ENCODE results near the gene PTGER3. TPM values are rescaled to one million over a fixed set of nuclear protein-coding genes. Genes with fewer than 3 reads are reported as not detected.

Gene PTGER3
- total and polyA plus RNA-seq, 2 of the 4 experiments (the other 2 are of a cell fraction) = not detected

DNA sequence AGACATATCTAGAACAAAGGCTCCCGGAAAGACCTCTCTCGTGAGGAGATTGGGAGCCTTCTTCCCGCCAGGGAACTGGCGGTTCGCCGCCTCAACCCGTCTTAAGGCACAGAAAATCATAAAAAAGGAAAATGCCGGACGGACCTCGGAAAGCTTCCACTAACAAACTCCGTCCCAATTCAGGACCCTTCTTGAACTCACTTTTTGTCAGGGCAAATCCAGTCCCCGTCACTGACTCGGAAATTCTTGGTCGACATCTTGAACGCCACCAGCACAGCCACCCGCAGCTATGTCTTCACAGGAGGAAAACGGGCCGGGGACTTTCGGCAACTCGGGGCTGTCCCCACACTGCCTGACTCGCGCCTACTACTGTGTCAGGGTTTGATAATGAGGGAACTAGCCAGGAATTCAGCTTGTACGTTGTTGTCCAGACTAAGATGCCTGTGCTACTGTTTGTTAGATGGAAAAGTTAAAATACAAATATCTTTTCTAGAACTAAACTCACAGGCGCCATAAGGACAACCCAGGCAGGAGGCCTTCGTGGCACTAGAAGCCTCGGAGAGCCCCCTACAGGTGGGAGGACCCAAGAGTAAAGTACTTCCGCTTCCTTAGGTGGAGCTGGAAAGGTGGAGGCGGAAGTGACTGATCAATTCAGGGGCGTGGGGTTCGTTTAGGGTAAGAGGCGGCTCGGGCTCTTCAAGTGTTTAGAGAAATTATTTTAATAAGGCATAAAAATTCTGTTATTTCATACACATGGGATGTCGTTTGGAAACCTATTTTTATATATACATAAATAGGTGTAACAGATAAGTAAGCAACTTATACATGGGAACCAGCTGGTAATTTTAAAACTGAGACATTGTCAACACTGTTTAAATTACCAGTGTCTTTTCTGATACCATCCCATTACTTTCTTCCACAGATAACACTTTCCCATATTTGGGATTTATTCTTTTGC, 33.4 kb upstream of the PTGER3 start, which contains the start of gene ZRANB2 (continued):
- TF ChIP-seq, protein P1, sequence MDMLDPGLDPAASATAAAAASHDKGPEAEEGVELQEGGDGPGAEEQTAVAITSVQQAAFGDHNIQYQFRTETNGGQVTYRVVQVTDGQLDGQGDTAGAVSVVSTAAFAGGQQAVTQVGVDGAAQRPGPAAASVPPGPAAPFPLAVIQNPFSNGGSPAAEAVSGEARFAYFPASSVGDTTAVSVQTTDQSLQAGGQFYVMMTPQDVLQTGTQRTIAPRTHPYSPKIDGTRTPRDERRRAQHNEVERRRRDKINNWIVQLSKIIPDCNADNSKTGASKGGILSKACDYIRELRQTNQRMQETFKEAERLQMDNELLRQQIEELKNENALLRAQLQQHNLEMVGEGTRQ (IDR thresholded peaks at IDR 0.05; ENCODE audit: low read depth, low read length) = no peak
- TF ChIP-seq BHLHE40 (IDR thresholded peaks at IDR 0.05; ENCODE audit: low read depth, low read length) = no peak
- no peak for TF ChIP-seq RFX5 (IDR thresholded peaks at IDR 0.05; ENCODE audit: low read depth, low read length)
